Diencephalon (tissue), 1 donor: Measurements from ENCODE around the gene ASNS. TPM values are rescaled to one million over a fixed set of nuclear protein-coding genes. Genes with fewer than 3 reads are reported as not detected.

Experiments used
- small RNA-seq: library from RNA; depleted of rRNA; stranded (forward); fragments of <200 nt; gene quantifications from one replicate; pipeline ENCODE3, GENCODE V24; 2014
- total RNA-seq: library from RNA; depleted of rRNA; stranded (reverse); fragments of >200 nt; gene quantifications from one replicate; pipeline ENCODE4 v1.2.3, GENCODE V29; 2014

Gene ASNS, protein sequence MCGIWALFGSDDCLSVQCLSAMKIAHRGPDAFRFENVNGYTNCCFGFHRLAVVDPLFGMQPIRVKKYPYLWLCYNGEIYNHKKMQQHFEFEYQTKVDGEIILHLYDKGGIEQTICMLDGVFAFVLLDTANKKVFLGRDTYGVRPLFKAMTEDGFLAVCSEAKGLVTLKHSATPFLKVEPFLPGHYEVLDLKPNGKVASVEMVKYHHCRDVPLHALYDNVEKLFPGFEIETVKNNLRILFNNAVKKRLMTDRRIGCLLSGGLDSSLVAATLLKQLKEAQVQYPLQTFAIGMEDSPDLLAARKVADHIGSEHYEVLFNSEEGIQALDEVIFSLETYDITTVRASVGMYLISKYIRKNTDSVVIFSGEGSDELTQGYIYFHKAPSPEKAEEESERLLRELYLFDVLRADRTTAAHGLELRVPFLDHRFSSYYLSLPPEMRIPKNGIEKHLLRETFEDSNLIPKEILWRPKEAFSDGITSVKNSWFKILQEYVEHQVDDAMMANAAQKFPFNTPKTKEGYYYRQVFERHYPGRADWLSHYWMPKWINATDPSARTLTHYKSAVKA
- total RNA-seq, result 49.8 TPM

GRCh38 chr7:97872025-97872669, at the start of gene ASNS:
ASNS (minus strand) TSS chr7:97872408; CDS start chr7:97869156, 3,252 bp downstream.

Small RNAs within 50 kb of the gene (small RNA-seq; reads per million reads assigned to genes)
- not detected for gene AC005326.1
- gene AC079781.2, result not detected
- gene SNRPCP9, result not detected

Other genes starting within 250 kb of the ASNS start
- gene TAC1, start 140.3 kb downstream of the ASNS start, total RNA-seq, result 89.5 TPM
- gene OCM2, start 117.8 kb upstream of the ASNS start, total RNA-seq, result not detected
- gene LMTK2, start 234.5 kb upstream of the ASNS start, total RNA-seq, result 49.8 TPM